SHP77 treated with DMSO at 0.1 percent for 48 hours (cell line): ENCODE data around the gene SLC6A8.

Source experiments
- DNase-seq: peaks from one replicate; lab custom pipeline; 2025; lab: John Stamatoyannopoulos, UW

Gene SLC6A8

DNA sequence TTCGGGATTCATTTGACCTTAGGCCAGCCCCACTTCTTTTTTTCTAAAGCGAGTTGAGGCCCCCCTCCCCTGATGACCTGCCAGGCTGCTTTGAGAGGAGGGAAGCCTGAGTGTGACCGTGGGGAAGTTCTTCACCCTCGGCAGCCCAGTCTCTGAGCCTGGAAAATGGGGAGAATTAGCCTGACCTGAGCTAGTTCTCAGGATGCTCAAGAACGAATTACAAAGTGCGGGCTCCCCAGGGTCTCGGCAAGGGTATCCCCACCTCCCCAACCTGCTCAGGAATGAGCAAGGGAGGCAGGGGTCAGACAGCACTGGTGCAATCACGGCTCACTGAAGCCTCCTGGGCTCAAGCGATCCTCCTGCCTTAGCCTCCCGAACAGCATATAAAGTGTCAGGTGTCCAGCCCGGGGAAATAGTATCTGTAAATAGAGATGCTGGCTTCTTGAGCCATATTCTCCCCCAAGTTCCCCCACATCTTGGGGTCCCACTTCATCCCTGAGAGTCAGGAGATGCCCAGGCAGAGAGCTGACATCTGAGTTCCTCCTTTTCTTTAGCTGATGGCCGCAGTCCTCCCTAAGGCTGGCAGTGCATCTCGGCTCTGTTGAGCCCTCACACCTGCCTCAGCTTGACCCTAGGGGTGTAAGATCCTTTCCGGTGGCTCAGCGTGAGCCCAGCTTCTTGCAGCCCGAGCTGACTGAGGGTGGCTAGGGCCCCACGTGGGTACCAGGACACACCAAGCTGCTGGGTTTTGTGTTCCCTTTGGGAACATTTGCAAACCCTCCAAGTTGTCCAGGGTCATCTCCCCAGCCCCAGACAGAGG is 39.2 kb upstream of the SLC6A8 start:
- no peak for DNase-seq

DNA sequence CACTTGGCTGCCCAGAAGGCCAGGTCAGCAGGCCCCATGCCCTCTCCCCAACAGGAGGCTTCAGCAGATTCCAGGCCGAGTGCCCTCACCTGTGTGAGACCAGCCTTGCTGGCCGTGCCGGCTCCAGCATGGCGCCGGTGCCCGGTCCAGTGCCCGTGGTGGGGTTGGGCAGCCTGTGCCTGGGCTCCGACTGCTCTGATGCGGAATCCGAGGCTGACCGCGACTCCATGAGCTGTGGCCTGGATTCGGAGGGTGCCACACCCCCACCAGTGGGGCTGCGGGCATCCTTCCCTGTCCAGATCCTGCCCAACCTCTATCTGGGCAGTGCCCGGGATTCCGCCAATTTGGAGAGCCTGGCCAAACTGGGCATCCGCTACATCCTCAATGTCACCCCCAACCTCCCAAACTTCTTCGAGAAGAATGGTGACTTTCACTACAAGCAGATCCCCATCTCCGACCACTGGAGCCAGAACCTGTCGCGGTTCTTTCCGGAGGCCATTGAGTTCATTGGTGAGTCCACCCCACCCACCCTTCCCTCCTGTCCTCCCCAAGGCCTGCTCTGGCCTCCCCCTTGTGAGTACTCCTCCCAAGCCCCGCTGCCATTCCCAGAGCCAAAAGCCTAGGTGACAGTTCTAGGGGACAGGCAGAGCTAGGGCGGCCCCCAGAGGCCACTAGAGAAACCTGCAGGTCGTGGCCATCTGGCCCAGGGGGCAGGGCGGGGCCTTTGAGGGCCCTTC is 38.4 kb upstream of the SLC6A8 start:
- DNase-seq = peak; percentile 2

DNA sequence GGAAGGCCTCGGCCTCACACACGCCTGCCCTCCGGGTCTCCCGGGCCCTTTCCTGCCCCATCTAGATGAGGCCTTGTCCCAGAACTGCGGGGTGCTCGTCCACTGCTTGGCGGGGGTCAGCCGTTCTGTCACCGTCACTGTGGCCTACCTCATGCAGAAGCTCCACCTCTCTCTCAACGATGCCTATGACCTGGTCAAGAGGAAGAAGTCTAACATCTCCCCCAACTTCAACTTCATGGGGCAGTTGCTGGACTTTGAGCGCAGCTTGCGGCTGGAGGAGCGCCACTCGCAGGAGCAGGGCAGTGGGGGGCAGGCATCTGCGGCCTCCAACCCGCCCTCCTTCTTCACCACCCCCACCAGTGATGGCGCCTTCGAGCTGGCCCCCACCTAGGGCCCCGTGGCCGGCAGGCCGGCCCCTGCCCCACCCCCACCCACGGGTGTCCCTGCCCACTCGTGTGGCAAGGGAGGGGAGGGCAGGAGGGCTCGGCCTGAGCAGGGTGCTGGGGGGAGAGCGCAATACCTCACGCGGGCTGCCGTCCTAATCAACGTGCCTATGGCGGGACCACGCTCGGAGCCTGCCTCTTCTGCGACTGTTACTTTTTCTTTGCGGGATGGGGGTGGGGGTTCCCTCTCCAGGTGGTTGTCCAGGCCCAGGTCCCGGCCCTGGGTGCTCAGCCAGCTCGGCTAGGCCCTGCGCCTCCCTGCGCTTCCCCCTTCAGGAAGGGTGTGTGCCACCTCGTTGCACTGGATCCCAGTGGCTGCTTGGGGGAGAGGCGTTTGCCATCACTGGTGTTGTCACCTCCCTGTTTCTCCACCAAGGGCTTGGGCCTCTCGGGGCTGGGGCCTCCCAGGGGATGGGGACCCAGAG is 37.6 kb upstream of the SLC6A8 start:
- DNase-seq = no peak

DNA sequence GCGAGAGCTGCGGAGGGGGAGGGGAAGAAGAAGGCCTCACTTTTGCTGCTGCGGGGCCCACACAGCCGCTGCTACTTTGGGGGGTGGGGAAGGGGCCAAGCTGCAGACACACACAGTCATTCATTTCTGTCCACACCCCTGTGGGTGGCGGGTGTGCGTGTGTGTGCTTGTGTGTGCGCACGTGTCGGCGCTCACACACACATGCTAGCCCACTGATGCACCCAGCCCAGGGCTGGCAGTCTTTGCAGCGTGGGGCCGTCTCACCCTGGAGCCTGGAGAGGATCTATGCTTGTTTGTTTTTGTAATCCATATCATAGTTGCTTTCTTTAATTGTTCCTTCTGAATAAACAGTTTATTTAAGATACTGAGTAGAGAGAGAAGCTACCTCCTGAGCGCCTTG is 36.8 kb upstream of the SLC6A8 start:
- no peak for DNase-seq

DNA sequence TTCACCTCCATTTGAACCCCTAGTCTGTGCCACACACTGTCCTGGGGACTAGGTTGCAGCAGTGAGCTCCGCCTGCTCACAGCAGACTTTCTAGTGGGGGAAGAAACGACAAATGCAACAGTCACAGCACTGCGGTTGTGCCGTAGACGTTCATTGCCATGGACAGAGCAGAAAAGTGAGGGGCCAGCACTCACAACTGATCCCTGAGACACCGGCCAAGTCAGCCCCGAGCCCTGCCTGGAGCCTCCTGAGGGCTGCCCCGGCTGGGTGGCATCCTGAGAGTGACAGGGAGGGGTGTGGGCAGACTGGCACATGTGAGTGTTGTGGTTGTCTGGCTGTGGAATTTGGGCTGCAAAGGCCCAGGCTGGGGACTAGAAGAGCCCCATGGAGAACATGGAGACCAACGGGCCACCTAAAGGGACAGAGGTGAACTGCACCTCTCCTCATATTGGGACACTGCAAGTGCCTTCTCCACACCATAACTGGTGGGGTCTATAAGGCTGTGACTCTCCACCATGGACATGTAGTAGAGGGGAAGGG is 36.1 kb upstream of the SLC6A8 start:
- DNase-seq = no peak

DNA sequence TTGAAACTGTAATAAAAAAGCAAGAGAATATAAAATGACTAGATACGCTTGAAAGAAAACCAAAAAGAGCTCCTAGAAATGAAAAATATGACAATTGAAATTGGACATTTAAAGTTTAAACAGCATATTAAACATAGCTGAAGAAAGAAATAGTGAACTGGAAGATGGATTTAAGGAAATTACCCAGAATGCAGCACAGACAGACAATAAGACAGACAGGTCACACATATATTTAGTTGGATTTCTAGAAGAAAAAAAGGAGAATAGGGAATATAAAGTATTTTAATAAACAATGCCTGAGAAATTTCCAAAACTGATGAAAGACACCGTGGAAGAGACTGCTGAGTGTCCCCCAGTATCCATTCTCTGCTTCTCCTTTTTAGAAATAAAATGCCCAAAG is 34.2 kb upstream of the SLC6A8 start:
- DNase-seq = no peak

DNA sequence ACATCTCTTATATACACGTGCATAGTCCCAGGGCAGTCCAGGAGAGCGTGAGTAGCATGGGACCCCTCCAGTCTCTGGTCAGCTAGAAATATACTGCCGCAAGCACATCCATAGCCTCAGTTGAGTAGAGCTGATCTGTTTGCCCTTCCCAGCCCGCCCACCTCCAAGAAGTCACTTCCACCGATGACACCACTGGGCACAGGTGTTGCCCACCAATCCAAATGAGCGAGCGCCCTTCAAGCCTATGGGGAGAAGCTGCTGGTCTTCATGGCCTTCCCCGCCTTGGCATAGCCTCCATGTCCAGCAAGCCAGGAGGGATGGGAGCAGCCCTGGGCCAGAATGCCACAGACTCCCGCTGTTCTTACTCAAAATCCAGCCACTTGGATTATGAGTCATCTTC is 30.6 kb upstream of the SLC6A8 start:
- DNase-seq = no peak

DNA sequence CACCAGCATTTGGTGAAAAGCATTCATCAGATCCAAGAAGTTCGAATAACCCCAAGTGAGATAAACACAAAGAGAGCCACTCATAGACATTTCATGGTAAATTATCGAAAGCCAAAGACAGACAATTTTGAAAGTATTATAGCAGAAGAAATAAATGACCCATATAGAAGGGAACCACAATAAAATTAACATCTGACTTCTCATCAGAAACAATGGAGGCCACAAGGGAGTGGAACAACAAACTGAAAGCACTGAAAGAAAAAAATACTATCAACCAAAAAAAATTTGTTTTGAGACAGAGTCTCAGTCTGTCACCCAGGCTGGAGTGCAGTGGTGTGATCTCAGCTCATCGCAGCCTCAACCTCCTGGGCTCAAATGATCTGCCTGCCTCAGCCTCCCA is 28.5 kb upstream of the SLC6A8 start:
- no peak for DNase-seq

DNA sequence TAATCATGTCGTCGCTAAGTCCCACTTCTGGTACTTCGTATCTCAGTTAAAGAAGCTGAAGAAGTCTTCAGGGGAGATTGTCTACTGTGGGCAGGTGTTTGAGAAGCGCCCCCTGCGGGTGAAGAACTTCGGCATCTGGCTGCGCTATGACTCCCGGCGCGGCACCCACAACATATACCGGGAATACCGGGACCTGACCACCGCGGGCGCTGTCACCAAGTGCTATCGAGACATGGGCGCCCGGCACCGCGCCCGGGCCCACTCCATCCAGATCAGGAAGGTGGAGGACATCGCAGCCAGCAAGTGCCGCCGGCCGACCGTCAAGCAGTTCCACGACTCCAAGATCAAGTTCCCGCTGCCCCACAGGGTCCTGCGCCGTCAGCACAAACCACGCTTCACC is 25.5 kb upstream of the SLC6A8 start:
- no peak for DNase-seq

DNA sequence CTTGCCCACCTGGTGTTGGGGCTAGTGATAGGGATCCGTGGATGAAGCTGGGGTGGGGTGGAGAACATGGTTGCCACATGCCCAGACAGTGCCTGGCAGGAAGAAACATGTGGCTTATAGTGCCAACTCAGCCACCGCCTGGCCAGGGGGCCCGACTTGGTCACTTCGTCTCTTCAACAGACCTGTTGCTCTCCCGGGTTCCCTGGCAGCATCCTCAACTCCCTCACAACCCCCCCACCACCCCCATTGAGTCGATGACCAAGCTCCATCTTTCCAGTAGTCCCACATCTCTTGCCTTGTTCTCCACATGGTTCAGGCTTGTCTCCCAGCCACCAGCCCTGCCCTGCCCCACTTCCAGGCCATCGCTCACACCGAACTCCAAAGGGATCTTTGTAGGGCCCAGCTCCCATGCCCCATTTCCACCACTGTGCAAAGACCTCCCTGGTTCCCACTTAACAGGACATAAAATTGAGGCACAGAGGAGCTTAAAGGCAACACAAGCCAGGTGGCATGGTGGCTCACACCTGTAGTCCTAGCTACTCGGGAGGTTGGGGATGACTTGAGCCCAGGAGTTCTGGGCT is 21.9 kb upstream of the SLC6A8 start:
- DNase-seq = no peak

DNA sequence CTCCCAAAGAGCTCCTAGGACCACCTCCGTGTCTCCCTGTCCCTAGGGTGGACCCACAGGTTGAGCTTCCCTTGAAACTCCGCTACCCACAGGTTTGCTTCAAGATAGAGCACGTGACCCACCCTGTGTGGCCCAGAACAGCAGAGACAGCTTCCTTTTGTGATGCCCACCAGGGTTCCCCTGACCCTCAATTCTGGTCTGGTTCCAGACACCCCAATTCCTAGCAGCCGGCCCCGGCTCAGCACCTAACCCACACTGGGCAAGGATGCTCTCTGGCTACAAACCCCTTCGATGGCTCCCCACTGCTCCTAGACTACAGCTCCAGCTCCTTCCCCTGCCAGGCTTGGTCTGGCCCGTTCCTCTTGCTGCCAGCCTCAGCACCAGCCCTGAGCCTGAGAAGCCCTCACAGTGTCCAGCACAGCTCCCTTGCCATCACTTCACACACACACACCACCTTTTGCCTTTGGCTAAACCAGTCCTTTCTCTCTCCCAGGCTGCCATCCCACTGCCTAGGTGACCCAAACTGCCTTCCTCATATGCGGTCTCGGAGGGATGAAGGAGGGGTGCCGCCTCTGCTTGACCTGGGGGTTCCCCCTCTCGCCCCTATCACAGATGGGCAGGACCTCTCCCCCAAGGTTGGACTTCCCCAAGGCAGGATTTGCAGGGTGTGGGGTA is 20.3 kb upstream of the SLC6A8 start:
- DNase-seq = no peak

DNA sequence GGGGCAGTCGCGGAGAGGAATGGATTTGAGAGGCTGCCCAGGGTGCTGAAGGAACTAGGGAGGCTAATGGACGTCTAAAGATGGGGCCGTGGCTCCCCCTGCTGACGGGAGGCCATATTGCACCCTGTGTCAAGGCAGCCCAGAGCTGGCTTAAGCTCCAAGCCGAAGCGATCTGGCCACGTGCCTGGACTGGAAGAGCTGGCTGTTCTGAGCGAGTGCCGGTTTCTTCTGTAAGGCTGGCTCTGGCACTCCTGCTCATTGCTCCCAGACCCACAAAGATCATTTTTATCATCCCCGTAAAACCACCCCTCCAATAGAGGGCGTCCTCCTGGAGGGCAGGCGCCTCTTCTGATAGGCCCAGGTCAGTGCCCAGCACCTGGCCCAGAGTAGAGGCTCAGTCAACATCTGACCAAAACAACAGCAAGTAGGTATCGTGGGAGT is 19.8 kb upstream of the SLC6A8 start:
- no peak for DNase-seq

DNA sequence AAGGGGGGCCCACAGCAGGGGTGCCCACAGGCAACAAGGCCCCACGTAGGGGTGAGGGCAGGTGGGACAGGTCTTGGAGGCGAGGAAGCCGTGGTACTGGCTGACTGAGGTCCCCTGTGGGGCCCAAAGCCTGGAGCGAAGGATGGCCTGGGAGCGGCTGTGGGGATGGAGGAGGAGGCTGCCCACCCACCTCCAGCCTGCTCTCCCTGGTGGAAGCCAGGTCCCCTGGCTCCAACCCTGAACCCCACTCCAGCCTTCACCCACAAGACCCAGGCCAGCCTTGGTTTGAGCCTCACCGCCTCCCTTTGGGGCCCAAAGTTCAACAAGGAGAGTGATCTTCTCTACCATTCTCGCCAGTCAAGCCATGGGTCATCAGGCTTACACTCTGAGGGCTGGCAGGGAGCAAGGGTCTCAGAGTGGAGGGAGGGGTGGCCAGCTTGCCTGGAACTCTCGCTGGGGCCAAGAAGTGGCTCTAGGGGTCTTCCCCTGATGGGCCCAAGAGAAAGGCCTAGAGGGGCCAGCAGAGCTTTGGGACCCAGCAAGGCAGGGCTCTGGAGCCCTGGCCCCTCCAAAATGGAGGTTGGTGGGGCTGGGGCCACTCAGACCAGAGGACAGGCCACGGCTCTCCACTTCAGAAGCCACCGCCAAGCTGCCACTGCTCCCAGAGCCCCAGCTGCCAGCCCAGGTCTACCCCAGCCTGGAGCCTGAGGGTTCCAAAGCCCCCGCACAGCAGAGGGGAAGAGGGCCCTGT is 19.1 kb upstream of the SLC6A8 start:
- DNase-seq = no peak

DNA sequence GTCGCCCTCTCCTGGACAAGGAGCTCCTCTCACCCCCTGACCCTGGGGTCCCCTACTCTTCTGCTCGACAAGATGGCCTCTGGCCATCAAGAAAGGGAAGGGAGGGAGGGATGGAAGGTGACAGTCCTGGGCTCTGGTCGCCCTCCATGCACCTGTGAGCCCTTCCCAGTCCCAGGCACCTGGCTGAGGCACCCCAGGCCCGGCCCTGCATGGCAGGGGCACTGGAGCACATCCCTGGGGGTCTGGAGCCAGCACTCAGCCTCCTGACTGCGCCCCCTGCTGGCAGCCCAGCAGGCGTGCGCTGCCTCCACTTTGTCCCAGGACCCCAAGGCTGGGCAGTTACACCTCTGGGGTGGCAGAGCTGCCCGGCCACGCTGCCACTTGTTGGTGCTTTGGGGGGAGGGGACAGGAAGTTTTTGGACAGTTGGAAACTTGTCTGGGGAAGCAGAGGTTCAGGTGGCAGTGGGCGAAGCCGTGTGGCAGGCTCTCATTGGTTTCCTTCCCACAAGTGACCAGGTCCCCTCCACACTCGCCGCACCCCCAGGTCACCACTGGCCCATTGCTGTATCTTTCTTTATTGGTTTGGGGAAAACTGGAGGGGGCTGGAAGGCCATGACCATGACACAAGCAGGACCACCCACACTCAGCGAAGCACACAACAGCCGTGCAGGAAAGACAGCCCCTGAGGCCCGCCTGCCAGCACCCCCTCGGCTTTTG is 18.4 kb upstream of the SLC6A8 start:
- no peak for DNase-seq

DNA sequence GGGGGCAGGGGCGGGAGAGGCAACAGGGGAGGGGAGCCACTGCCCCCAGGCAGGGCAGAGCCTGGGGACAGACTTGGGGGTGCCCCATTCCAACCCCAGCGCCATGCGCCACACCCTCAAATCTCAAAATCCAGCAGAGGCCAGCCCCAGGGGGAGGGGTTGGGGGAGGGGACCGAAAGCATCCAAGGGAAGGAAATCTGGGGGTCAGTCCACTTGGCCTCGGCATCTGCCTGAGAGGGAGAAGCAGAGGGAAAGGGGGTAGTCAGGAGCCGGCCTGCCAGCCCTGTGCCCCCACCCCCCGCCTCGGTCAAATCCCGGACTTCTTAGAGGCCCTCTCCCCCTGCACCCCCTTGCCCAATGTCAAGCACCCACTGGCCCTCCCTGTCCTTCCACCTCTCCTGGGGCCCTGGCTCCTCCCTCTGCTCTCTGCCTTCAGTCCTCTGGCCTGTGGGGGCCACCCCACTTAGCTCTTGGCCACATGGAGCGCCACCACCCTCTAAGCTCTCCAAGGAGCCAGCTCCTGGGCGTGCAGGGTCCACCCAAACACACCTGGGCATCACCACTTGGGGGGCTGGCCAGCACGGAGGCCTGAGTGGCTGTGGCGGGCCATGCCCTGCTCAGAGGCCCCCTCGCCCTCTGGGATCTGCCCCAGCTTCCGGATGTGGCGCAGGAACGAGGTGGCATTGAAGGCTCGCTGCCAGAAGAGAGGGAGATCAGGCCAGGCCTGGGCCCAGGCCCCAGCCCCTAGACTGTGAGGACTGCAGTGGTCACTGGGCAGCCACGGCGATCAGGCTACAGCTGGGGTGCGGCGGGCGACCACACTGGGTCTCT is 17.6 kb upstream of the SLC6A8 start:
- no peak for DNase-seq

DNA sequence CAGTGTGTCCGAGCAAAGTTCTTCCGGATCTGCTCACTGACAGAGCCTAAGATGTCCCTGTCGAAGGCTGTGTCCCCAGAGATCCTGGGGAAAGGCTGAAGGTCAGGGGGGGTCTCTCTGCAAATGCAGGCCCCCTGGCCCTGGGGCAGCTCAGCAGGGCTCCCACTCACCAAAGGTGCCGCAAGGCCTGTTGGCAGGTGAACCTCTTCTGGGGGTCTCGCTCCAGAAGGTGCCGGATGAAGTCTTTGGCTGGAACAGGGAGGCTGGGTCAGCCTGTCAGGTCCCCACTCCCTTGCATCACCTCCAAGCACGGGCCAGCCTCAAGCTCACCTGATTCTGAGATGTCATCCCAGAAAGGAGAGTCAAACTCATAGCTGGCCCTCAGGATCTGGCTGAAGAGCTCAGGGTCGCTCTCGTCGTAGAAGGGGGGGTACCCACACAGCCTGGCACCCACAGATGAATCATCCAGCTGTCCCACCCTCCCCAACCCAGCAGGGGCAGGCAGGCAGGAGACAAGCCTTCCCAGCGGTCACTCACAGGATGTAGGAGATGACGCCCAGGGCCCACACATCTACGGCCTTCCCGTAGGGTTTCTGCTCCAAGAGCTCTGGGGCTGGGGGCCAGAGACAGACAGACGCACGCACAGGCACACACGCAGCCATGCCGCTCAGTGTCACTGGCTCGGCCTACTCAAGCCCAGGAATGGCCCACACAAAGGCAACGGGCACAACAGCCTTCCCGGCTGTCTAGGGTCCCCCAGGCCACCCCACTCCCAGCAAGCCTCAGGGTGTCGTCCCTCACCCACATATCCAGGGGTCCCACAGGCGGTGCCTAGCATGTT is 16.8 kb upstream of the SLC6A8 start:
- no peak for DNase-seq

DNA sequence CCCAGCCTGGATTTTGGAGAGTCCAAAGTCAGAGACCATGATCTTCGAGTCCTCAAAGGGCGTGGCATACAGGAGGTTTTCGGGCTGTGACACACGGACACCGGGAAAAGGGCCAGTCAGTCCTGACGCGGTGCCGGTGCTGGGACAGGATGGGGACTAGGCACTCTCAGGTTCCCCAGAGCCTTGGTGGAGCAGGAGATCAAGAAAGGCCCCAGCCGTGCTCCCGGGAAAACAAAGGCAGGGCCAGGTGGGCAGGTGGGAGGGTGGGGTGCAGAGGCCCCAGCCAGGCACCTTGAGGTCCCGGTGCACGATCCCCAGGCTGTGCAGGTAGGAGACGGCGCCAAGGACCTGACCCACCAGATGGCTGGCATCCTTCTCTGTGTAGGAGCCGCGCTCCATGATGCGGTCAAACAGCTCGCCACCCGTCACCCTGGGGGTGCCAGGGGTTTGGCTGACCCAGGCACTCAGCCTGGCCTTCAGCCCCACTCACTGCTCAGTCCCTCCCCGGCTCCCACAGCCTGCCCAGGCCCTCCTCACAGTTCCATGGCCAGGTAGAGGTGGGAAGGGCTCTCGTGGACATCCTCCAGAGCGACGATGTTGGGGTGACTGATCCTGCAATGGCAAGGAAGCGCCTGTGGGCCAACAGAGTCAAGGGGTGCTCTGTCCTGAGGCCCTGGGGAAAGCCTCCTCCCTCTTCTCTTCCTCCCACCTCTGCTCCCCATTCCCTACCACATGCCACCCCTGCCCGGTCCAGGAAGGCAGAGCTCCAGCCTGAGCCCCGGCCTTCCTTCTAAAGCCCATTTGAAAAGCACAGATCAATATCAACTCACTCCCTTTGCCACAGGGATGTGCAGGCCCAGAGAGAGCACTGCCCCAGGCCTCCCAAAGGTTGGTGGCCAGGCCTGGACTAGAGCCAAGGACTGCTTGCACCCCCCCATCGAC is 15.9 kb upstream of the SLC6A8 start:
- DNase-seq = no peak
